Adrenal gland (tissue), 12 donors: Measurements from ENCODE around the gene RNFT2. TPM values are rescaled to one million over a fixed set of nuclear protein-coding genes. Genes with fewer than 3 reads are reported as not detected.
A peak's percentile ranks its signal among the peaks of the same experiment; 100 is the strongest.

Experiments used
- DNase-seq, 7 donors: peaks; one replicate each; pipeline ENCODE4 v3.0.0-alpha.2; 2019 to 2020
- H3K27ac ChIP-seq, 5 donors: fragments of 200-600 bp; sonication (generic) in 4 of 5; 1 replicate in 3 of 5; 2 replicates in 2 of 5; pipeline versions ENCODE4 v1.5.1 to v1.8.0; 2016 to 2020; ENCODE audit warnings: mild to moderate bottlenecking in 1 of 5
- H3K27me3 ChIP-seq: fragments of 200-600 bp; 2 replicates; pipeline ENCODE4 v1.8.0; 2021
- H3K36me3 ChIP-seq, 2 donors: fragments of 200-600 bp; replicated peaks in 1 of 2; 1 replicate in 1 of 2; 2 replicates in 1 of 2; pipeline versions ENCODE4 v1.5.1 to v1.8.0; 2018 to 2022
- H3K4me1 ChIP-seq, 2 donors: fragments of 200-600 bp; replicated peaks in 1 of 2; 1 replicate in 1 of 2; 2 replicates in 1 of 2; pipeline versions ENCODE4 v1.5.1 to v1.8.0; 2018 to 2021
- H3K4me3 ChIP-seq, 4 donors: fragments of 200-600 bp; sonication (generic) in 3 of 4; one replicate each; pipeline ENCODE4 v1.5.1; 2016 to 2018
- H3K9me3 ChIP-seq, 3 donors: fragments of 200-600 bp; sonication (generic) in 1 of 3; replicated peaks in 1 of 3; 1 replicate in 2 of 3; 2 replicates in 1 of 3; pipeline versions ENCODE4 v1.5.1 to v1.8.0; 2016 to 2021
- CTCF ChIP-seq, 6 experiments: fragments of 450-650 bp in 4 of 6; fragments of 200-600 bp in 2 of 6; sonication (generic) in 1 of 6; IDR thresholded peaks; 1 replicate in 5 of 6; 2 replicates in 1 of 6; pipeline versions ENCODE4 v1.5.1 to v1.8.0; 2016 to 2021; ENCODE audit warnings: antibody characterized with exemption in 6 of 6, mild to moderate bottlenecking in 2 of 6, moderate library complexity in 1 of 6
- POLR2A ChIP-seq, 2 donors: fragments of 450-650 bp; IDR thresholded peaks; one replicate each; pipeline ENCODE4 v1.6.1; 2017; ENCODE audit warnings: antibody characterized with exemption in 2 of 2, mild to moderate bottlenecking in 2 of 2, moderate library complexity in 1 of 2
- WGBS, 4 donors: extraction: QIAGEN DNeasy Blood & Tissue Kit in 2 of 4; methylation state at CpG; one replicate each; pipeline versions ENCODE4 v1.1.5 to v1.1.7; 2013 to 2017; 5-methylcytosine and 5-hydroxymethylcytosine counted together
- intact Hi-C, 2 donors: fragments of 100-400 bp; cut with DNase I; formaldehyde crosslinking; loops; one replicate each; pipeline versions ENCODE4 v1.14.1 to v1.15.0; 2022 to 2023
- polyA plus RNA-seq, 3 donors: library from polyadenylated mRNA; stranded (reverse); fragments of 200-250 nt in 2 of 3; fragments of 350-450 nt in 1 of 3; fragmentation: Illumina TruSeq in 1 of 3; extraction: RNeasy Lipid Tissue Mini Kit (QIAGEN cat#74804) in 1 of 3; gene quantifications; one replicate each; pipeline ENCODE4 v1.2.3, GENCODE V29; 2013 to 2014
- total RNA-seq, 9 donors: library from RNA; depleted of rRNA in 4 of 9; stranded (reverse); fragments of >200 nt in 4 of 9; fragments of 120-200 nt in 1 of 9; fragmentation: NEBNext Ultra II Directional in 1 of 9; extraction: Animal tissue kit (Norgen Biotek cat#: 25700) in 1 of 9; gene quantifications; one replicate each; pipeline versions ENCODE4 v1.1.0 to v1.2.4, GENCODE V29; 2013 to 2023
- donor health status: healthy with polysubstance abuse.
- donor health status: Bipolar disorder and iron deficiency.
- donor health status: DM: yes; HTN: yes; CAD: no.
- donor health status: DM: no; HTN: no; CAD: no.
- donor health status: DM: no; HTN: no; CAD: no.
- donor health status: DM: yes; HTN: yes; CAD: no.

The RNFT2 gene
- total and polyA plus RNA-seq, 12 donors = 2.8 to 11.4 (median 5.8) TPM

GRCh38 chr12:116797885-116798284 lies 59.8 kb downstream of the RNFT2 start:
- Histone ChIP-seq H3K9me3 (no peaks in the 10 kb centered on the region), H3K4me1 (no peaks in the 10 kb centered on the region), H3K36me3 (no peaks in the 10 kb centered on the region), H3K27ac (no peak overlapping the region), H3K4me3 (no peak overlapping the region), H3K27me3 (no peaks in the 10 kb centered on the region)
- WGBS, 4 donors = 43 to 66% (median 48%) methylated on average over 6 of the region's 6 CpGs
- no peak for TF ChIP-seq POLR2A (IDR thresholded peaks at IDR 0.05)
- TF ChIP-seq CTCF (IDR thresholded peaks at IDR 0.05) = no peak
- intact Hi-C loops = no loop called here
- DNase-seq = peak; percentile 63 to 85 (median 75)

- TF ChIP-seq POLR2A (IDR thresholded peaks at IDR 0.05) (no peak), CTCF (IDR thresholded peaks at IDR 0.05) (no peak)
- H3K4me3 ChIP-seq = no peak overlapping the region
- no peaks in the 10 kb centered on the region for H3K36me3 ChIP-seq
- no peaks in the 10 kb centered on the region for H3K9me3 ChIP-seq
- intact Hi-C loops = no loop called here
- no peaks in the 10 kb centered on the region for H3K27me3 ChIP-seq
- WGBS, 4 donors = 94 to 99% (median 98%) methylated on average over 4 of the region's 4 CpGs
- DNase-seq = no peak
- H3K27ac ChIP-seq = no peak overlapping the region
- H3K4me1 ChIP-seq = no peaks in the 10 kb centered on the region
These were observed 60.6 kb downstream of the RNFT2 start for GRCh38 chr12:116798719-116799118.

- TF ChIP-seq CTCF (IDR thresholded peaks at IDR 0.05) = no peak
- TF ChIP-seq POLR2A (IDR thresholded peaks at IDR 0.05) = no peak
- 78 to 84% (median 80%) methylated on average over 6 of the region's 6 CpGs for WGBS, 4 donors
These were observed 61.8 kb downstream of the RNFT2 start for GRCh38 chr12:116799955-116800354.

GRCh38 chr12:116800918-116801317 lies 62.8 kb downstream of the RNFT2 start:
- Histone ChIP-seq H3K4me3 (no peak overlapping the region), H3K27me3 (no peaks in the 10 kb centered on the region), H3K4me1 (no peaks in the 10 kb centered on the region), H3K27ac (no peak overlapping the region), H3K9me3 (no peaks in the 10 kb centered on the region), H3K36me3 (no peaks in the 10 kb centered on the region)
- WGBS, 4 donors = 85 to 92% (median 89%) methylated on average over 2 of the region's 2 CpGs
- intact Hi-C loops = no loop called here
- TF ChIP-seq POLR2A (IDR thresholded peaks at IDR 0.05) = no peak
- TF ChIP-seq CTCF (IDR thresholded peaks at IDR 0.05) = no peak
- no peak for DNase-seq

More at GRCh38 chr12:116799955-116800354, 61.8 kb downstream of the RNFT2 start:
- no peaks in the 10 kb centered on the region for H3K36me3 ChIP-seq
- no peak overlapping the region for H3K27ac ChIP-seq
- H3K4me3 ChIP-seq = no peak overlapping the region
- no peaks in the 10 kb centered on the region for H3K9me3 ChIP-seq
- intact Hi-C loops = no loop called here
- no peaks in the 10 kb centered on the region for H3K4me1 ChIP-seq
- DNase-seq = no peak
- no peaks in the 10 kb centered on the region for H3K27me3 ChIP-seq
